Neural progenitor cell (in vitro differentiated cells): Measurements from ENCODE around the gene DBH.

Experiments
- EZH2 ChIP-seq: fragments of 200-600 bp; sonication (generic); IDR thresholded peaks from 2 replicates; pipeline ENCODE4 v1.6.1; 2017; ENCODE audit warnings: antibody characterized with exemption, mild to moderate bottlenecking, moderate library complexity
- EZH2phosphoT487 ChIP-seq: fragments of 200-600 bp; sonication (generic); IDR thresholded peaks from 2 replicates; pipeline ENCODE4 v1.6.1; 2017; ENCODE audit warnings: antibody characterized with exemption
- TF ChIP-seq, protein P1 (sequence below): fragments of 200-600 bp; sonication (generic); IDR thresholded peaks from 2 replicates; pipeline ENCODE4 v1.5.1; 2017; ENCODE audit warnings: antibody characterized with exemption, mild to moderate bottlenecking

DNA sequence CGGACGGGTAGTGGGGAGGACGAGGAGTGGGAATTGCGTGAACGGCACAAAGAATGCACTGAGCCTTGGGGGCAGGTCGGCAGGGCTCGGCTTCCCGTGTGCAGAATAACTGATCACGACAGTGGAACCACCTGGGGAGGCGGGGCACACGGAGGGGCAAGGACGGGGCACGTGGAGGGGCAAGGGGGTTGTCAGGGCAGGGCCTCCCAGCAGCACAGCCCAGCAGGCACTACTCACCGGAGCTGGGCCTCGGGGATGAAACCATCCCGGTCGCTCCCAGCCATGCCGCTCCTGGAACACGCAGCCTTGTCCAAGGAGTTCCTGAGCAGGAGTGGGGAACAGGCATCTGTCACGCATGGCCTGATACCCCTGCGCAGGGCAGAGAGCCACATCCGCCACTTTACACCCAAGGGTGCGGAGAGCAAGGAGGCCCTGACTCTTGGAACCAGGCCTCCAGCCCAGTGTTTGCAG, 68.6 kb downstream of the DBH start:
- TF ChIP-seq, protein P1, sequence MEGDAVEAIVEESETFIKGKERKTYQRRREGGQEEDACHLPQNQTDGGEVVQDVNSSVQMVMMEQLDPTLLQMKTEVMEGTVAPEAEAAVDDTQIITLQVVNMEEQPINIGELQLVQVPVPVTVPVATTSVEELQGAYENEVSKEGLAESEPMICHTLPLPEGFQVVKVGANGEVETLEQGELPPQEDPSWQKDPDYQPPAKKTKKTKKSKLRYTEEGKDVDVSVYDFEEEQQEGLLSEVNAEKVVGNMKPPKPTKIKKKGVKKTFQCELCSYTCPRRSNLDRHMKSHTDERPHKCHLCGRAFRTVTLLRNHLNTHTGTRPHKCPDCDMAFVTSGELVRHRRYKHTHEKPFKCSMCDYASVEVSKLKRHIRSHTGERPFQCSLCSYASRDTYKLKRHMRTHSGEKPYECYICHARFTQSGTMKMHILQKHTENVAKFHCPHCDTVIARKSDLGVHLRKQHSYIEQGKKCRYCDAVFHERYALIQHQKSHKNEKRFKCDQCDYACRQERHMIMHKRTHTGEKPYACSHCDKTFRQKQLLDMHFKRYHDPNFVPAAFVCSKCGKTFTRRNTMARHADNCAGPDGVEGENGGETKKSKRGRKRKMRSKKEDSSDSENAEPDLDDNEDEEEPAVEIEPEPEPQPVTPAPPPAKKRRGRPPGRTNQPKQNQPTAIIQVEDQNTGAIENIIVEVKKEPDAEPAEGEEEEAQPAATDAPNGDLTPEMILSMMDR = no peak
- TF ChIP-seq EZH2 = no peak
- no peak for TF ChIP-seq EZH2phosphoT487
